Prostate gland (tissue), 2 donors: ENCODE results near the gene FREM3. TPM values are rescaled to one million over a fixed set of nuclear protein-coding genes. Genes with fewer than 3 reads are reported as not detected.

Source experiments
- DNase-seq: peaks from one replicate; pipeline ENCODE4 v3.0.0-alpha.2; 2019; ENCODE audit warnings: low spot score
- H3K27ac ChIP-seq, 2 donors: fragments of 200-600 bp; sonication (generic); 2 replicates each; pipeline ENCODE4 v1.5.1; 2017 to 2019
- H3K27me3 ChIP-seq: fragments of 200-600 bp; sonication (generic); replicated peaks from 2 replicates; pipeline ENCODE4 v1.5.1; 2019; ENCODE audit not compliant: insufficient read depth
- H3K36me3 ChIP-seq, 2 donors: fragments of 200-600 bp; sonication (generic); 1 replicate in 1 of 2; 2 replicates in 1 of 2; pipeline versions ENCODE4 v1.5.1 to v1.8.1; 2017 to 2019
- H3K4me1 ChIP-seq: fragments of 200-600 bp; sonication (generic); replicated peaks from 2 replicates; pipeline ENCODE4 v1.5.1; 2019
- H3K4me3 ChIP-seq, 2 donors: fragments of 200-600 bp; sonication (generic); 2 replicates each; pipeline ENCODE4 v1.5.1; 2017 to 2019
- H3K9me3 ChIP-seq: fragments of 200-600 bp; sonication (generic); 2 replicates; pipeline ENCODE4 v1.5.1; 2017
- POLR2A ChIP-seq: fragments of 450-650 bp; IDR thresholded peaks from one replicate; pipeline ENCODE4 v1.6.1; 2016; ENCODE audit warnings: antibody characterized with exemption, mild to moderate bottlenecking
- POLR2AphosphoS5 ChIP-seq: sonication (generic); formaldehyde crosslinking; IDR thresholded peaks from one replicate; pipeline ENCODE4 v1.6.1; 2017; ENCODE audit warnings: antibody characterized with exemption
- WGBS: methylation state at CpG from one replicate; pipeline ENCODE4 v1.1.5; 2018; 5-methylcytosine and 5-hydroxymethylcytosine counted together
- intact Hi-C: fragments of 100-400 bp; cut with DNase I; formaldehyde crosslinking; loops from one replicate; pipeline ENCODE4 v1.14.2; 2022
- total RNA-seq, 2 donors: library from RNA; depleted of rRNA; stranded (reverse); fragments of >200 nt; gene quantifications; one replicate each; pipeline ENCODE4 v1.1.0, GENCODE V29; 2016
- TF ChIP-seq, protein P1 (sequence below), 4 experiments: fragments of 200-600 bp in 2 of 4; fragments of 450-650 bp in 2 of 4; sonication (generic) in 2 of 4; IDR thresholded peaks; 1 replicate in 3 of 4; 2 replicates in 1 of 4; pipeline ENCODE4 v1.5.1; 2016 to 2019; ENCODE audit warnings: antibody characterized with exemption in 4 of 4, mild to moderate bottlenecking in 2 of 4, moderate library complexity in 2 of 4

FREM3 gene
- total RNA-seq, 2 donors from 2014 or later, result 0.06 TPM; not detected in 1

GRCh38 chr4:143555676-143556075 is 144.8 kb downstream of the FREM3 start:
- no peaks in the 10 kb centered on the region for H3K4me1 ChIP-seq
- DNase-seq, result no peak
- no peak for TF ChIP-seq POLR2A
- WGBS, result 91% methylated on average over 5 of the region's 5 CpGs
- no peaks in the 10 kb centered on the region for H3K9me3 ChIP-seq
- H3K36me3 ChIP-seq, result no peaks in the 10 kb centered on the region
- no peak overlapping the region for H3K4me3 ChIP-seq
- H3K27ac ChIP-seq, result no peak overlapping the region
- intact Hi-C loops, result loop anchor here (10.0 kb wide), 1 partner anchor 359 kb away; no protein-coding TSS in a partner anchor
- H3K27me3 ChIP-seq, result no peaks in the 10 kb centered on the region

- WGBS, result 71% methylated on average over 4 of the region's 4 CpGs
- intact Hi-C loops, result loop anchor here (10.0 kb wide), 1 partner anchor 360 kb away; no protein-coding TSS in a partner anchor
- TF ChIP-seq POLR2AphosphoS5, result no peak
- TF ChIP-seq POLR2A, result no peak
- TF ChIP-seq, protein P1, sequence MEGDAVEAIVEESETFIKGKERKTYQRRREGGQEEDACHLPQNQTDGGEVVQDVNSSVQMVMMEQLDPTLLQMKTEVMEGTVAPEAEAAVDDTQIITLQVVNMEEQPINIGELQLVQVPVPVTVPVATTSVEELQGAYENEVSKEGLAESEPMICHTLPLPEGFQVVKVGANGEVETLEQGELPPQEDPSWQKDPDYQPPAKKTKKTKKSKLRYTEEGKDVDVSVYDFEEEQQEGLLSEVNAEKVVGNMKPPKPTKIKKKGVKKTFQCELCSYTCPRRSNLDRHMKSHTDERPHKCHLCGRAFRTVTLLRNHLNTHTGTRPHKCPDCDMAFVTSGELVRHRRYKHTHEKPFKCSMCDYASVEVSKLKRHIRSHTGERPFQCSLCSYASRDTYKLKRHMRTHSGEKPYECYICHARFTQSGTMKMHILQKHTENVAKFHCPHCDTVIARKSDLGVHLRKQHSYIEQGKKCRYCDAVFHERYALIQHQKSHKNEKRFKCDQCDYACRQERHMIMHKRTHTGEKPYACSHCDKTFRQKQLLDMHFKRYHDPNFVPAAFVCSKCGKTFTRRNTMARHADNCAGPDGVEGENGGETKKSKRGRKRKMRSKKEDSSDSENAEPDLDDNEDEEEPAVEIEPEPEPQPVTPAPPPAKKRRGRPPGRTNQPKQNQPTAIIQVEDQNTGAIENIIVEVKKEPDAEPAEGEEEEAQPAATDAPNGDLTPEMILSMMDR (IDR thresholded peaks at IDR 0.05), result no peak
- DNase-seq, result no peak
- no peaks in the 10 kb centered on the region for H3K4me1 ChIP-seq
- H3K27me3 ChIP-seq, result no peaks in the 10 kb centered on the region
- no peaks in the 10 kb centered on the region for H3K9me3 ChIP-seq
- no peaks in the 10 kb centered on the region for H3K36me3 ChIP-seq
- no peak overlapping the region for H3K4me3 ChIP-seq
- H3K27ac ChIP-seq, result no peak overlapping the region
Observed at GRCh38 chr4:143554728-143555597, 145.5 kb downstream of the FREM3 start.

DNA sequence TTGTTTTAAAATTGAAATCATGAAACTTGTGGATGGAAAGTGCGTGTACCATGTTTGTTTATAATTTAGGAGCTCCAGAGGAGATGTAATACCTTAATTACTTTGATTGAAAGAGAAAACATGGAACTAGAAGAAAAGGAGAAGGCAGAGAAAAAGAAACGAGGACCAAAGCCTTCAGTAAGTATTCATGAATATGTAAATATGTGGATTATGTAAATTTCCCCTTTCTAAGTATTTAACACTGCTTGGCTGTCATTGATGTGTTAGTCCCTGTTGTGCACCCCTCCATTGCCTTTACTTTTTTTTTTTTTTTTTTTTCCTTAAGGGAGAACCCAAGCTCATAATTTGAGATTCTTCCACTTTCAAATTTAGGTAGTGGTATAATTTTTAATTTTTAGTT is 150.5 kb downstream of the FREM3 start:
- no peak for DNase-seq
- TF ChIP-seq POLR2A, result no peak
- TF ChIP-seq, protein P1 (IDR thresholded peaks at IDR 0.05), result no peak
- no peak for TF ChIP-seq POLR2AphosphoS5
- Histone ChIP-seq H3K27ac (no peak overlapping the region), H3K27me3 (no peaks in the 10 kb centered on the region), H3K4me1 (no peaks in the 10 kb centered on the region), H3K9me3 (no peaks in the 10 kb centered on the region), H3K4me3 (no peak overlapping the region), H3K36me3 (peaks cover 0 to 7% of the 10 kb centered on the region in 2 donors)
- WGBS, result 80% methylated on average over 2 of the region's 2 CpGs
- intact Hi-C loops, result loop anchor here (10.0 kb wide), 1 partner anchor 365 kb away; no protein-coding TSS in a partner anchor

DNA sequence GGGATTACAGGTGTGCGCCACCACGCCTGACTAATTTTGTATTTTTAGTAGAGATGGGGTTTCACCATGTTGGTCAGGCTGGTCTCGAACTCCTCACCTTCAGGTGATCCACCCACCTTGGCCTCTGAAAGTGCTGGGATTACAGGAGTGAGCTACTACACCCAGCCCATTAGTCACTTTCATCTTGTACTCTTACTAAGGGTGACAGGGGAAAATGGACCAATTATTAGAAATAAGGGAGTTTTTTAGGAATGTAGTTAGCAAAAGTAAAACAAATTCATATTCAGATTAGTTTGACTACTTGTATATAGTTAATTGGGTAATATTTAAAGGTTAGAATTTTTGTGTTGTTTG is 160.8 kb downstream of the FREM3 start:
- H3K27ac ChIP-seq, result no peak overlapping the region
- intact Hi-C loops, result no loop called here
- no peaks in the 10 kb centered on the region for H3K27me3 ChIP-seq
- no peaks in the 10 kb centered on the region for H3K4me1 ChIP-seq
- H3K9me3 ChIP-seq, result no peaks in the 10 kb centered on the region
- 98% methylated on average over 3 of the region's 3 CpGs for WGBS
- H3K4me3 ChIP-seq, result no peak overlapping the region
- TF ChIP-seq, protein P1 (IDR thresholded peaks at IDR 0.05), result no peak
- no peak for TF ChIP-seq POLR2AphosphoS5
- no peak for TF ChIP-seq POLR2A
- DNase-seq, result no peak
- H3K36me3 ChIP-seq, result peaks cover 0 to 16% of the 10 kb centered on the region in 2 donors

DNA sequence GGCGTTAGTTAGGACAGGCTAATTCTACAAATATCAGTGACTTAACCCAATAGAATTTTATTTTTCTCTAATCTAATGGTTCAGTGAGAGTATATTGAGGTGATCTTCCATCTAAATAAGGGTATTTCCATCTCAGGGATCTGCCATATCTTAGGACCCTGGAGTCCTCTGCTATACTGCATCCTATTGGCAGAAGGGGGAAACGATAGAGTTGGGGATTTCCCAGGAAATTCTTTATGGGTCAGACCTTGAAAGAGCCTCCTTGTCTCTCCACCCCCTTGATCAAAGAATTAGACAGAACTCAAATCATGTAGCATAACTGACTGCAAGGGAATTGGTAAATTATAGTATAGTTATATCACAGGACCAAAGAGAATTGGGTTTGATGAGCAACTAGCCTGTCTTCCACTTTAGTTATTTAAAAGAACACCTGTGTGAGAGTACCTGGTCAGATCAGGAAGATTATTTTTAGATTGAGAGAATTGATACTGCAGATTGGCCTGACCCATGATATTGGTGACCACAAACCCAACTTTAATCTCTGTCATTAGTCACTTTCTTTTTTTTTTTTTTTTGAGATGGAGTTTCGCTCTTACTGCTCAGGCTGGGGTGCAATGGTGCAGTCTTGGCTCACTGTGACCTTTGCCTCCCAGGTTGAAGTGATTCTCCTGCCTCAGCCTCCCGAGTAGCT is 161.4 kb downstream of the FREM3 start:
- no peaks in the 10 kb centered on the region for H3K27me3 ChIP-seq
- peaks cover 0 to 13% of the 10 kb centered on the region in 2 donors for H3K36me3 ChIP-seq
- TF ChIP-seq POLR2AphosphoS5 (no peak), POLR2A (no peak)
- TF ChIP-seq, protein P1 (IDR thresholded peaks at IDR 0.05), result no peak
- no peaks in the 10 kb centered on the region for H3K9me3 ChIP-seq
- H3K27ac ChIP-seq, result no peak overlapping the region
- H3K4me3 ChIP-seq, result no peak overlapping the region
- DNase-seq, result no peak
- intact Hi-C loops, result no loop called here
- H3K4me1 ChIP-seq, result no peaks in the 10 kb centered on the region
- WGBS, result 94% methylated on average over 4 of the region's 4 CpGs
